Uterus (tissue), 2 donors: ENCODE data around the gene TIRAP.

Experiments
- POLR2A ChIP-seq, 2 donors: fragments of 450-650 bp; IDR thresholded peaks; one replicate each; pipeline ENCODE4 v1.6.1; 2016; ENCODE audit warnings: antibody characterized with exemption in 2 of 2, mild to moderate bottlenecking in 1 of 2, moderate library complexity in 1 of 2
- TF ChIP-seq, protein P1 (sequence below), 4 experiments: fragments of 200-600 bp in 2 of 4; fragments of 450-650 bp in 2 of 4; sonication (generic) in 2 of 4; IDR thresholded peaks; one replicate each; pipeline ENCODE4 v1.5.1; 2016 to 2019; ENCODE audit warnings: antibody characterized with exemption in 4 of 4, mild to moderate bottlenecking in 2 of 4, moderate library complexity in 1 of 4

- TF ChIP-seq, protein P1, sequence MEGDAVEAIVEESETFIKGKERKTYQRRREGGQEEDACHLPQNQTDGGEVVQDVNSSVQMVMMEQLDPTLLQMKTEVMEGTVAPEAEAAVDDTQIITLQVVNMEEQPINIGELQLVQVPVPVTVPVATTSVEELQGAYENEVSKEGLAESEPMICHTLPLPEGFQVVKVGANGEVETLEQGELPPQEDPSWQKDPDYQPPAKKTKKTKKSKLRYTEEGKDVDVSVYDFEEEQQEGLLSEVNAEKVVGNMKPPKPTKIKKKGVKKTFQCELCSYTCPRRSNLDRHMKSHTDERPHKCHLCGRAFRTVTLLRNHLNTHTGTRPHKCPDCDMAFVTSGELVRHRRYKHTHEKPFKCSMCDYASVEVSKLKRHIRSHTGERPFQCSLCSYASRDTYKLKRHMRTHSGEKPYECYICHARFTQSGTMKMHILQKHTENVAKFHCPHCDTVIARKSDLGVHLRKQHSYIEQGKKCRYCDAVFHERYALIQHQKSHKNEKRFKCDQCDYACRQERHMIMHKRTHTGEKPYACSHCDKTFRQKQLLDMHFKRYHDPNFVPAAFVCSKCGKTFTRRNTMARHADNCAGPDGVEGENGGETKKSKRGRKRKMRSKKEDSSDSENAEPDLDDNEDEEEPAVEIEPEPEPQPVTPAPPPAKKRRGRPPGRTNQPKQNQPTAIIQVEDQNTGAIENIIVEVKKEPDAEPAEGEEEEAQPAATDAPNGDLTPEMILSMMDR (IDR thresholded peaks at IDR 0.05): no peak
- TF ChIP-seq POLR2A (IDR thresholded peaks at IDR 0.05): no peak
These were observed 28.1 kb upstream of the TIRAP start for GRCh38 chr11:126254819-126255218.
